LNCAP (cell line): ENCODE measurements around the gene FLRT1.

ENCODE experiments used
- CTCF ChIP-seq: fragments of 450-650 bp; IDR thresholded peaks from 2 replicates; pipeline ENCODE4 v1.5.1; 2017; ENCODE audit warnings: mild to moderate bottlenecking

The FLRT1 gene

DNA sequence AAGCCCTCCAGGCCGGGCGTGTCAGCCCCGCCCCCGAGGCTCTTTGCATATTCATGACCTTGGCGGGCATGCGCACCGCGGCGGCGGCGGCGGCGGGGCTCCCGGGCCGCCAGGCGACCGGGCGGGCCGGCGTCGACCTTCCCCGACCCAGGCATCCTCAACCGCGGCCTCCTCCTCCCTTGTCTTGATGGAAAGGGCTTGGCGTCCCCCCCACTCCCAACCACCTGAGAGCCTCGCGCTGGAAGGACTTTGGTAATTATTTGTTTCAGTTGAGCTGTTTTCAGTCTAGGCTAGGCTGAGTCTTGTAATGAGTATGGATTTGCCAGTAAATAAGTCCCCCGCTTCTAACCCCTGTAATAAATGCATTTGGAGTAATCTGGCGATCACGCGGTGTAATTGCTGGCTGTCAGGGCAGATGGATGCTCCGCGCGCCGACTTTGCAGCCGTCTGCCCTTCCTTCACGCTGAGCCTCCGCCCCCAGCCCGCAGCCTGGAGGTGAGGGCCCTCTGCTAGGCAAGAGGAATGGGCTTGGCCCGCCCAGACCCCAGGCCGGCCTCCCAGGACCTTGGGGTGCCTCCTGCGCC, 25.2 kb downstream of the FLRT1 start:
- TF ChIP-seq CTCF: no peak

DNA sequence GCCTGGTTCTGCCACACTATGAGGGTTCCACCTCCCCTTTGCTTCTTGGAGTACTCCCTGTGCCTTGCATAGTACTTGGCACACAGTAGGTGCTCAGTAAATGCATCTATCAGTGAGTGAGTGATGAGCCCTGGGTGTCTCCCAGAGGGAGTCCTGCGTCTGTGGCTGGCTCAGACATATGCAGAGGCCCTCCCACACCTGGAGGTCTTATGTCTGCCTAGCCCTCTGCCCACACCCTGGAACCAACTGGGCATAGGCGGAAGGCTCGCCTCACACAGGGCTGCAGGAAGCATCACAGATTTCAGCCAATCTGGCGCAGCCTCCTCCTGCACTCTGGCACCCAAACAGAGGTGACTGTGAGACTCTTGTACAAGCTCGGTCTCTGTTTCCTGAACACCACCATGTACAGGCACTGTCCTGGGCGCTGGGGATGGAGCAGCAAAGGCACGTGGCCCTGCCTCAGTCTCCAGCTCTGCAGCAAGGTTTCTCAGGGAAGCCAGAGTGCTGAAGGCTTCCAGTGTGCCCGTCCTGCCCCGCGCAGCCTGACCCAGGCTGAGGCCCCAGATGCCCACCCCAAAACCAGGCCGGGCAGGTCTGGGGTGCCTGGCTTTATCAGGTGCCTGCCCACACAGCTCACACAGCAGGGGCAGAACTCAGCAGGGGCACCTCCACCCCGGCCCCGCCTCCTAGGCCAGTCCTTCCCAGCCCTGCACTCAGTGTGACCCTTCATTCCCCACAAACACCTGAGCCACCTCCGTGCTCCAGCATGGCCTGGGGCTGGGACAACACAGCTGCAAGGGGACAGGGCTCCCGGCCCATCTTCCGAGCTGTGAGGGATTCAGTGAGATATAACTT, 26.7 kb downstream of the FLRT1 start:
- TF ChIP-seq CTCF: no peak

DNA sequence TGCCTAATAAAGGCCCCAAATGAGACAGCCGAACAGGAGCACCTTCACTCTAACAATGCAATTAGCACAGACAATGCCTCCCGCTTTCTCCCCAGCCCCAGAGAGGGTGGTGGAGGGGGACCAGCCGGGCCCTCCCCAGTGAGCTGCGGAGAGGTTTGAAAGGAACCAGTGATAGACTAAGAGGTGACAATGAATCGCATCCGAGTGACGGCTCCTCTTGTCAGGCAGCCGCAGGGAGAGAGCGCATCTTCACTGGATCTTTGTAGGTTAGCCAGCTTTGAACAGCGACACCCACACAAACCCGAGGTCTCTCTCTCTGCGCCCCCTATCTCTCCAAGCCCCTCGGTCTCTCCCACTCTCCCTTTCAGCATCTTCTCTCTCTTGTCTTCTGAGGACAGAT, 28.0 kb downstream of the FLRT1 start:
- no peak for TF ChIP-seq CTCF

- TF ChIP-seq CTCF: no peak
These were observed 28.8 kb downstream of the FLRT1 start for GRCh38 chr11:64064374-64065140.

GRCh38 chr11:64065141-64065465, 29.4 kb downstream of the FLRT1 start:
- TF ChIP-seq CTCF: no peak

DNA sequence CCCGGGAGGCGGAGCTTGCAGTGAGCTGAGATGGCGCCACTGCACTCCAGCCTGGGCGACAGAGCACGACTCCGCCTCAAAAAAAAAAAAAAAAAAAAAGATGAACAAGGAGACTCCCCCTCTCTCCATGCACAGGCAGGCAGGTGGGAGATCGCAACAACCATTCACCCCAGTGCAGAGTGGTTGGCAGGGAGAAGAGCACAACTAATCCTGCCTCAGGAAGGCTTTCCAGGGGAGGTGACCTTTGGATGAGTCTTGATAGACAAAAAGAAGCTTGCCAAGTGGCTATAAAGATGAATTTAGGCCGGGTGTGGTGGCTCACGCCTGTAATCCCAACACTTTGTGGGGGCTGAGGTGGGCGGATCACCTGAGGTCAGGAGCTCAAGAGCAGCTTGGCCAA, 30.0 kb downstream of the FLRT1 start:
- no peak for TF ChIP-seq CTCF

DNA sequence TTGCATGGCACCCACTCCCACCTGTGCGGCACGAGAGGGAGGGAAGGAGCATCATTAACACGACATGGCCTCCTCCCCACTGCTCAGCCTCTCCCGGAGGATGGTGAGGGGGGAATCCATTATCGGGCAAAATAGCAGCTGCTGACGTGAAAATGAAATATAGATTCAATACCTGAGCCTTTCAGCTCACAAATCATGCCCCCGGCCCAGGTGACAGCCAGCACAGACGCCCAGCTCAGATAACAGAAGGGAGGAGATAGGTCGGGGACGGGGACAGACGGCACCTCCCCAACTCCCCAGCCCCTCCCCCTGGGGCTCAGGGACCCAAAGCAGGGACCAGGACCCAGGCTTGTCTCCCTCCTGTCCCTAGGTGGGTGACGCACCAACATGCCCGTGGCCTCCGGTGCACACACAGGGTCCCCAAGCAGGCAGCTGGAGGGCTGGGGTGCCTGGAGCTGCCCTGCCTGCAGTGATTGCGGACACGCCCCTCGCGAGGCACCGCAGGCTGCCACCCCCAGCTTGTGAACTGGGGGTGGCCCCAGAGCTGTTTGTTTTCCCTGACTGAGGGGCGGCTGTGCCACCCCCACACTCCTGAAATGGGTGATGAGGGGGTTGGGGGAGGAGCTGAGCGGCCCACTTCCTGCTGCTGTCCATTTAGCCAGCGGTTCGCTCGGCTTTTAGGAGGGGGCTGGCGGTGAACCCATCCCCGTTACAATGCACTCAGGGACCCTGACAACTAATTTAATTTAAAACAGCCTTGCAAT, 31.7 kb downstream of the FLRT1 start:
- no peak for TF ChIP-seq CTCF
